ENCODE measurements around the gene IGFN1. TPM values are rescaled to one million over a fixed set of nuclear protein-coding genes. Genes with fewer than 3 reads are reported as not detected.

Gene IGFN1
- total RNA-seq, 2 donors from 2014 or later, result 0.05 TPM; not detected in 1

- ATAC-seq (no peak), DNase-seq (no peak)
- intact Hi-C loops (cut with DNase I), result no loop called here
Observed at GRCh38 chr1:201213106-201213770, 22.6 kb downstream of the IGFN1 start.

GRCh38 chr1:201213926-201214325 lies 23.3 kb downstream of the IGFN1 start:
- no peak for ATAC-seq
- intact Hi-C loops (cut with DNase I), result no loop called here
- DNase-seq, result no peak

GRCh38 chr1:201214461-201214860 lies 23.8 kb downstream of the IGFN1 start:
- no peak for ATAC-seq
- DNase-seq, result no peak
- intact Hi-C loops (cut with DNase I), result no loop called here

- intact Hi-C loops (cut with DNase I), result no loop called here
- DNase-seq (no peak), ATAC-seq (no peak)
Observed at GRCh38 chr1:201214886-201215285, 24.3 kb downstream of the IGFN1 start.

- intact Hi-C loops (cut with DNase I), result no loop called here
- DNase-seq (no peak), ATAC-seq (no peak)
Observed at GRCh38 chr1:201215531-201216357, 25.1 kb downstream of the IGFN1 start.

GRCh38 chr1:201216395-201217085 lies 25.9 kb downstream of the IGFN1 start:
- no peak for DNase-seq
- no peak for ATAC-seq
- intact Hi-C loops (cut with DNase I), result no loop called here

GRCh38 chr1:201217146-201217545 lies 26.5 kb downstream of the IGFN1 start:
- ATAC-seq, result no peak
- intact Hi-C loops (cut with DNase I), result no loop called here
- DNase-seq, result no peak

- ATAC-seq (no peak), DNase-seq (no peak)
- intact Hi-C loops (cut with DNase I), result no loop called here
Observed at GRCh38 chr1:201217851-201218250, 27.2 kb downstream of the IGFN1 start.

GRCh38 chr1:201218409-201218808 lies 27.8 kb downstream of the IGFN1 start:
- intact Hi-C loops (cut with DNase I), result no loop called here
- DNase-seq (no peak), ATAC-seq (no peak)

- DNase-seq, result no peak
- no peak for ATAC-seq
- intact Hi-C loops (cut with DNase I), result loop anchor here (5.0 to 10.0 kb wide), 3 partner anchors 72 to 247 kb away; no protein-coding TSS in a partner anchor
Observed at GRCh38 chr1:201219481-201220387, 29.1 kb downstream of the IGFN1 start.

- intact Hi-C loops (cut with DNase I), result loop anchor here (5.0 to 10.0 kb wide), 3 partner anchors 73 to 248 kb away; no protein-coding TSS in a partner anchor
- ATAC-seq (no peak), DNase-seq (no peak)
Observed at GRCh38 chr1:201220388-201220715, 29.7 kb downstream of the IGFN1 start.

GRCh38 chr1:201221201-201221846 lies 30.7 kb downstream of the IGFN1 start:
- ATAC-seq (no peak), DNase-seq (no peak)
- intact Hi-C loops (cut with DNase I), result loop anchor here (5.0 to 10.0 kb wide), 3 partner anchors 74 to 249 kb away; no protein-coding TSS in a partner anchor

GRCh38 chr1:201222125-201222524 lies 31.5 kb downstream of the IGFN1 start:
- intact Hi-C loops (cut with DNase I), result loop anchor here (2.0 to 10.0 kb wide), 4 partner anchors 75 to 250 kb away; no protein-coding TSS in a partner anchor
- ATAC-seq (no peak), DNase-seq (no peak)

GRCh38 chr1:201223852-201224665 lies 33.4 kb downstream of the IGFN1 start:
- no peak for DNase-seq
- intact Hi-C loops (cut with DNase I), result loop anchor here (2.0 to 10.0 kb wide), 4 partner anchors 77 to 252 kb away; no protein-coding TSS in a partner anchor
- no peak for ATAC-seq

- no peak for ATAC-seq
- intact Hi-C loops (cut with DNase I), result loop anchor here (5.0 to 10.0 kb wide), 3 partner anchors 78 to 253 kb away; no protein-coding TSS in a partner anchor
Observed at GRCh38 chr1:201224666-201225370, 34.2 kb downstream of the IGFN1 start.

GRCh38 chr1:201226178-201226514 lies 35.5 kb downstream of the IGFN1 start:
- DNase-seq (no peak), ATAC-seq (no peak)
- intact Hi-C loops (cut with DNase I), result loop anchor here in 1 of 2 donors (10.0 kb wide), 1 partner anchor 251 kb away; no protein-coding TSS in a partner anchor

More at GRCh38 chr1:201224666-201225370, 34.2 kb downstream of the IGFN1 start:
- no peak for DNase-seq

Data from left cardiac atrium (tissue), 4 donors.